ENCODE measurements around the gene WDFY2. TPM values are rescaled to one million over a fixed set of nuclear protein-coding genes. Genes with fewer than 3 reads are reported as not detected.

WDFY2 gene
- polyA plus RNA-seq, 1 donor from 2014 or later = 5.3 TPM

DNA sequence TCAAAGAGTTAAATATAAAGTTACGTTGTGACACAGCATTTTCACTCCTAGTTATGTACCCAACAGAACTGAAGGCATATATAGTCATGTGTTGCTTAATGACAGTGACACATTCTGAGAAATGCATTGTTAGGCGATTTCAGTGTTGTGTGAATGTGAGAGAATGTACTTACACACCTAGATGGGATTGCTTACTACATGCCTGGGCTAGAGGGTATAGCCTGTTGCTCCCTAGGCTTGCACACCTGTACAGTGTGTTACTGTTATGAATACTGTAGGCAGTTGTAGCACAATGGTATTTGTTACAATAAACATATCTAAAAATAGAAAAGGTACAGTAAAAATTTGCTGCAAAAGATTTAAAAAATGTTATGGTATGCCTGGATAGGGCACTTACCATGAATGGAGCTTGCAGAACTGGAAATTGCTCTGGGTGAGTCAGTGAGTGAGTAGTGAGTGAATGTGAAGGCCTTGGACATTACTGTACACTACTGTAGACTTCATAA, 130.5 kb downstream of the WDFY2 start:
- H3K27me3 ChIP-seq (ENCODE audit: insufficient read depth, low read depth, low read length) = no peaks in the 10 kb centered on the region
- no peaks in the 10 kb centered on the region for H3F3A ChIP-seq (ENCODE audit: insufficient read depth, low read length, poor library complexity, severe bottlenecking)
- H3K27ac ChIP-seq (ENCODE audit: low read length) = no peak overlapping the region
- no peaks in the 10 kb centered on the region for H3K9me3 ChIP-seq (ENCODE audit: low read length)
- no peak overlapping the region for H3K9ac ChIP-seq (ENCODE audit: low read length)
- no peaks in the 10 kb centered on the region for H3K36me3 ChIP-seq (ENCODE audit: insufficient read depth, low read length)
- H2AFZ ChIP-seq (ENCODE audit: low read depth, low read length) = no peak overlapping the region
- no peaks in the 10 kb centered on the region for H3K9me2 ChIP-seq (ENCODE audit: insufficient read depth, low read length)
- no peak for TF ChIP-seq SMC3 (conservative IDR thresholded peaks at IDR 0.05; ENCODE audit: poor library complexity)
- no peak for TF ChIP-seq EP300 (conservative IDR thresholded peaks at IDR 0.05; ENCODE audit: poor library complexity, severe bottlenecking)
- TF ChIP-seq EZH2 (IDR thresholded peaks at IDR 0.05; ENCODE audit: borderline replicate concordance, insufficient read depth, low read length, poor library complexity, severe bottlenecking) = no peak
- TF ChIP-seq, protein P1, sequence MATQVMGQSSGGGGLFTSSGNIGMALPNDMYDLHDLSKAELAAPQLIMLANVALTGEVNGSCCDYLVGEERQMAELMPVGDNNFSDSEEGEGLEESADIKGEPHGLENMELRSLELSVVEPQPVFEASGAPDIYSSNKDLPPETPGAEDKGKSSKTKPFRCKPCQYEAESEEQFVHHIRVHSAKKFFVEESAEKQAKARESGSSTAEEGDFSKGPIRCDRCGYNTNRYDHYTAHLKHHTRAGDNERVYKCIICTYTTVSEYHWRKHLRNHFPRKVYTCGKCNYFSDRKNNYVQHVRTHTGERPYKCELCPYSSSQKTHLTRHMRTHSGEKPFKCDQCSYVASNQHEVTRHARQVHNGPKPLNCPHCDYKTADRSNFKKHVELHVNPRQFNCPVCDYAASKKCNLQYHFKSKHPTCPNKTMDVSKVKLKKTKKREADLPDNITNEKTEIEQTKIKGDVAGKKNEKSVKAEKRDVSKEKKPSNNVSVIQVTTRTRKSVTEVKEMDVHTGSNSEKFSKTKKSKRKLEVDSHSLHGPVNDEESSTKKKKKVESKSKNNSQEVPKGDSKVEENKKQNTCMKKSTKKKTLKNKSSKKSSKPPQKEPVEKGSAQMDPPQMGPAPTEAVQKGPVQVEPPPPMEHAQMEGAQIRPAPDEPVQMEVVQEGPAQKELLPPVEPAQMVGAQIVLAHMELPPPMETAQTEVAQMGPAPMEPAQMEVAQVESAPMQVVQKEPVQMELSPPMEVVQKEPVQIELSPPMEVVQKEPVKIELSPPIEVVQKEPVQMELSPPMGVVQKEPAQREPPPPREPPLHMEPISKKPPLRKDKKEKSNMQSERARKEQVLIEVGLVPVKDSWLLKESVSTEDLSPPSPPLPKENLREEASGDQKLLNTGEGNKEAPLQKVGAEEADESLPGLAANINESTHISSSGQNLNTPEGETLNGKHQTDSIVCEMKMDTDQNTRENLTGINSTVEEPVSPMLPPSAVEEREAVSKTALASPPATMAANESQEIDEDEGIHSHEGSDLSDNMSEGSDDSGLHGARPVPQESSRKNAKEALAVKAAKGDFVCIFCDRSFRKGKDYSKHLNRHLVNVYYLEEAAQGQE (IDR thresholded peaks at IDR 0.05; ENCODE audit: borderline replicate concordance) = no peak
- TF ChIP-seq, protein P2, sequence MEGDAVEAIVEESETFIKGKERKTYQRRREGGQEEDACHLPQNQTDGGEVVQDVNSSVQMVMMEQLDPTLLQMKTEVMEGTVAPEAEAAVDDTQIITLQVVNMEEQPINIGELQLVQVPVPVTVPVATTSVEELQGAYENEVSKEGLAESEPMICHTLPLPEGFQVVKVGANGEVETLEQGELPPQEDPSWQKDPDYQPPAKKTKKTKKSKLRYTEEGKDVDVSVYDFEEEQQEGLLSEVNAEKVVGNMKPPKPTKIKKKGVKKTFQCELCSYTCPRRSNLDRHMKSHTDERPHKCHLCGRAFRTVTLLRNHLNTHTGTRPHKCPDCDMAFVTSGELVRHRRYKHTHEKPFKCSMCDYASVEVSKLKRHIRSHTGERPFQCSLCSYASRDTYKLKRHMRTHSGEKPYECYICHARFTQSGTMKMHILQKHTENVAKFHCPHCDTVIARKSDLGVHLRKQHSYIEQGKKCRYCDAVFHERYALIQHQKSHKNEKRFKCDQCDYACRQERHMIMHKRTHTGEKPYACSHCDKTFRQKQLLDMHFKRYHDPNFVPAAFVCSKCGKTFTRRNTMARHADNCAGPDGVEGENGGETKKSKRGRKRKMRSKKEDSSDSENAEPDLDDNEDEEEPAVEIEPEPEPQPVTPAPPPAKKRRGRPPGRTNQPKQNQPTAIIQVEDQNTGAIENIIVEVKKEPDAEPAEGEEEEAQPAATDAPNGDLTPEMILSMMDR (IDR thresholded peaks at IDR 0.05; ENCODE audit: poor library complexity, severe bottlenecking) = no peak
- no peak for TF ChIP-seq POLR2AphosphoS5 (IDR thresholded peaks at IDR 0.05)
- no peak overlapping the region for H3K4me3 ChIP-seq (ENCODE audit: low read length)
- H3K79me2 ChIP-seq (replicated peaks; ENCODE audit: insufficient read depth, low read length) = no peaks in the 10 kb centered on the region
- no peaks in the 10 kb centered on the region for H4K20me1 ChIP-seq (ENCODE audit: insufficient read depth)
- H3K4me2 ChIP-seq (ENCODE audit: low read length) = no peak overlapping the region

DNA sequence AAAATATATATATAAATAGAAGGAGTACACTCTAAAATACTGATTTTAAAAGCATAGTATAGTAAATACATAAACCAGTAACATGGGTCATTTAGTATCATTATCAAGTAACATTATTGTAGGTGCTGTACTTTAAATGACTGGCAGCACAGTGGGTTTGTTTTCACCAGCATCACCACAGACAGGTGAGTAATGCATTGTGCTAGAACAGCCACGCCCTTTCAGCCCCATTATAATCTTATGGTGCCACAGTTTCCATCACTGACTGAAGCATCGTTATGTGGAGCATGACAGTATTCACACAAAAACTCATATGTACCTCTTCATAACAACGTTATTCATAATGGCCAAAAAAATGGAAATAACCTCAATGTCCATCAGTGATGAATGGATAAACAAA, 131.4 kb downstream of the WDFY2 start:
- TF ChIP-seq, protein P2 (IDR thresholded peaks at IDR 0.05; ENCODE audit: poor library complexity, severe bottlenecking) = no peak
- H3F3A ChIP-seq (ENCODE audit: insufficient read depth, low read length, poor library complexity, severe bottlenecking) = no peaks in the 10 kb centered on the region
- H3K4me2 ChIP-seq (ENCODE audit: low read length) = no peak overlapping the region
- H3K79me2 ChIP-seq (replicated peaks; ENCODE audit: insufficient read depth, low read length) = no peaks in the 10 kb centered on the region
- H3K9me2 ChIP-seq (ENCODE audit: insufficient read depth, low read length) = no peaks in the 10 kb centered on the region
- no peaks in the 10 kb centered on the region for H3K36me3 ChIP-seq (ENCODE audit: insufficient read depth, low read length)
- no peaks in the 10 kb centered on the region for H4K20me1 ChIP-seq (ENCODE audit: insufficient read depth)
- H3K9me3 ChIP-seq (ENCODE audit: low read length) = no peaks in the 10 kb centered on the region
- H3K27me3 ChIP-seq (ENCODE audit: insufficient read depth, low read depth, low read length) = no peaks in the 10 kb centered on the region
- no peak overlapping the region for H3K9ac ChIP-seq (ENCODE audit: low read length)
- H3K4me3 ChIP-seq (ENCODE audit: low read length) = no peak overlapping the region
- H2AFZ ChIP-seq (ENCODE audit: low read depth, low read length) = no peak overlapping the region
- no peak overlapping the region for H3K27ac ChIP-seq (ENCODE audit: low read length)
